ENCODE results near the gene CUL7.

DNA sequence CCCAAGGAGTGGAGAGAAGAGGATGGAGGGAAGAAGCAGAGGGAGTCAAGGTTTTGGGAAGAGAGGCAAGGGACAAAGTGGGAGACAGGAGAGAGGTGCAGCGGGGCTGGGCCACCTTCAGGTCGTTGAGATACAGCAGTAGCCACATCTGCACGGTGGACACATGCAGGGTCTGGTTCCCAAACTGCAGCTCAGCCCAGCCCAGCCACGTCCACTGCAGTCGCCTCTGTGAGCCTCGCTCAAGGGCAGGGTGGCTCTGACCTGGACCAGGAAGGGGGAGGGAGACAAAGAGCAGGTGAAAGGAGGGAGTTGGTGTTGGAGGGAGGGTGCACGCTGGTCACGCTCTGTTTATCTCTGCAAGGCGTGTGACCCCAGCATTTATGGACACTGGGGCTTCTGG is 14.9 kb downstream of the CUL7 start:
- TF ChIP-seq EZH2 (IDR thresholded peaks at IDR 0.05) (no peak), POLR2AphosphoS5 (IDR thresholded peaks at IDR 0.05; ENCODE audit: borderline replicate concordance, low read depth, low read length) (no peak), FOXP2 (optimal IDR thresholded peaks at IDR 0.05; ENCODE audit: control extremely low read depth, extremely low read length, insufficient read depth) (no peak)
